GM18873 (cell line): Measurements from ENCODE around the gene PCDHA4.
"Not testable (repeated sequence)": the region's sequence is repeated elsewhere in the genome, so short reads cannot be mapped to it uniquely, and the experiment has no call there.

Experiments
- ATAC-seq: cut with Tn5 transposase; IDR thresholded peaks from one replicate; pipeline ENCODE4 v1.9.1; 2021; ENCODE audit warnings: mild to moderate bottlenecking, moderate library complexity, moderate number of reproducible peaks; ENCODE audit not compliant: unreplicated experiment, low FRiP score

PCDHA4 gene

GRCh38 chr5:140821375-140822280 lies 14.8 kb downstream of the PCDHA4 start, which contains the start of gene PCDHA5:
PCDHA5 (plus strand) TSS chr5:140821613.
- ATAC-seq, result no peak

- ATAC-seq, result no peak
These were observed 15.4 kb downstream of the PCDHA4 start for GRCh38 chr5:140822281-140822629.

GRCh38 chr5:140822969-140823368 lies 16.1 kb downstream of the PCDHA4 start:
- ATAC-seq, result not testable (repeated sequence)

DNA sequence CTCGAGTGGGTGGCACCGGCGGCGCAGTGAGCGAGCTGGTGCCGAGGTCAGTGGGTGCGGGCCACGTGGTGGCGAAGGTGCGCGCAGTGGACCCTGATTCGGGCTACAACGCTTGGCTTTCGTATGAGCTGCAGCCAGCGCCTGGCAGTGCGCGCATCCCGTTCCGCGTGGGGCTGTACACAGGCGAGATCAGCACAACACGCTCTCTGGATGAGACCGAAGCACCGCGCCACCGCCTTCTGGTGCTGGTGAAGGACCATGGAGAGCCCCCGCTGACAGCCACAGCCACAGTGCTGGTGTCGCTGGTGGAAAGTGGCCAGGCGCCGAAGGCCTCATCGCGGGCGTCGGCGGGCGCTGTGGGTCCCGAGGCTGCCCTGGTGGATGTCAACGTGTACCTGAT lies 16.6 kb downstream of the PCDHA4 start:
- ATAC-seq, result no peak

DNA sequence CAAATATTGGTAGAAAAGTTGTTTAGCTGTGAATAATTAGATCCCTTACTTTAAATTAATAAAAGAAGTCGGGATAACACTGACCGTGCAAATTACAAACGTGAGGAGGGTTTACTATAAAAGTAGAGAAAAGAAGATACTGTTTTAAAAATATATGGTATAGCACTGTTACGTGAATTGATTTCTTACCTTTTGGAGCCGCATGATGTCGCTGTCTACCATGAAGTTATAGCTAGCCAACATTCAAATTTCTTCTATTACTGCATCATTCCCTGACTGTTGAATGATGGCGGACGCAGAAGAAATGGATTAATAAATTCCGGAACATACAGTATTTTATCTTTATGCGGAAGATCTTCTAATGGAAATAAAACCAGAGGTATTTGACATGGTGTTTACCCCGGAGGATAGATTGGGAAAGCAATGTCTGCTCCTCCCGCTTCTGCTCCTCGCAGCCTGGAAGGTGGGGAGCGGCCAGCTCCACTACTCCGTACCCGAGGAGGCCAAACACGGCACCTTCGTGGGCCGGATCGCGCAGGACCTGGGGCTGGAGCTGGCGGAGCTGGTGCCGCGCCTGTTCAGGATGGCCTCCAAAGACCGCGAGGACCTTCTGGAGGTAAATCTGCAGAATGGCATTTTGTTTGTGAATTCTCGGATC lies 21.0 kb downstream of the PCDHA4 start, which contains the start of gene PCDHA6:
TSS of gene PCDHA6 (plus strand) at position 257 of the 658 bp plus-strand sequence. CDS start at position 389, 132 bp downstream.
- ATAC-seq, result no peak

DNA sequence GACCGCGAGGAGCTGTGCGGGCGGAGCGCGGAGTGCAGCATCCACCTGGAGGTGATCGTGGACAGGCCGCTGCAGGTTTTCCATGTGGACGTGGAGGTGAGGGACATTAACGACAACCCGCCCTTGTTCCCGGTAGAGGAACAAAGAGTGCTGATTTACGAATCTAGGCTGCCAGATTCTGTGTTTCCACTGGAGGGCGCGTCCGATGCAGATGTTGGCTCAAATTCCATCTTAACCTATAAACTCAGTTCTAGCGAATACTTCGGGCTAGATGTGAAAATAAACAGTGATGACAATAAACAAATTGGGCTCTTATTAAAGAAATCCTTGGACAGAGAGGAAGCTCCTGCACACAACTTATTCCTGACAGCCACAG lies 21.5 kb downstream of the PCDHA4 start:
- ATAC-seq, result no peak

GRCh38 chr5:140829511-140830501 lies 22.9 kb downstream of the PCDHA4 start:
- not testable (repeated sequence) for ATAC-seq

GRCh38 chr5:140833993-140834392 lies 27.1 kb downstream of the PCDHA4 start, which contains the start of gene PCDHA7:
PCDHA7 (plus strand) TSS chr5:140834269; CDS start chr5:140834384, 115 bp downstream.
- ATAC-seq, result no peak

DNA sequence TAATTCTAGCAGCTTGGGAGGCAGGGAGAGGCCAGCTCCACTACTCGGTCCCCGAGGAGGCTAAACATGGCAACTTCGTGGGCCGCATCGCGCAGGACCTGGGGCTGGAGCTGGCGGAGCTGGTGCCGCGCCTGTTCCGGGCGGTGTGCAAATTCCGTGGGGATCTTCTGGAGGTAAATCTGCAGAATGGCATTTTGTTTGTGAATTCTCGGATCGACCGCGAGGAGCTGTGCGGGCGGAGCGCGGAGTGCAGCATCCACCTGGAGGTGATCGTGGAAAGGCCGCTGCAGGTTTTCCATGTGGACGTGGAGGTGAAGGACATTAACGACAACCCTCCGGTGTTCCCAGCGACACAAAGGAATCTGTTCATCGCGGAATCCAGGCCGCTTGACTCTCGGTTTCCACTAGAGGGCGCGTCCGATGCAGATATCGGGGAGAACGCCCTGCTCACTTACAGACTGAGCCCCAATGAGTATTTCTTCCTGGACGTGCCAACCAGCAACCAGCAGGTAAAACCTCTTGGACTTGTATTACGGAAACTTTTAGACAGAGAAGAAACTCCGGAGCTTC lies 27.7 kb downstream of the PCDHA4 start:
- not testable (repeated sequence) for ATAC-seq

DNA sequence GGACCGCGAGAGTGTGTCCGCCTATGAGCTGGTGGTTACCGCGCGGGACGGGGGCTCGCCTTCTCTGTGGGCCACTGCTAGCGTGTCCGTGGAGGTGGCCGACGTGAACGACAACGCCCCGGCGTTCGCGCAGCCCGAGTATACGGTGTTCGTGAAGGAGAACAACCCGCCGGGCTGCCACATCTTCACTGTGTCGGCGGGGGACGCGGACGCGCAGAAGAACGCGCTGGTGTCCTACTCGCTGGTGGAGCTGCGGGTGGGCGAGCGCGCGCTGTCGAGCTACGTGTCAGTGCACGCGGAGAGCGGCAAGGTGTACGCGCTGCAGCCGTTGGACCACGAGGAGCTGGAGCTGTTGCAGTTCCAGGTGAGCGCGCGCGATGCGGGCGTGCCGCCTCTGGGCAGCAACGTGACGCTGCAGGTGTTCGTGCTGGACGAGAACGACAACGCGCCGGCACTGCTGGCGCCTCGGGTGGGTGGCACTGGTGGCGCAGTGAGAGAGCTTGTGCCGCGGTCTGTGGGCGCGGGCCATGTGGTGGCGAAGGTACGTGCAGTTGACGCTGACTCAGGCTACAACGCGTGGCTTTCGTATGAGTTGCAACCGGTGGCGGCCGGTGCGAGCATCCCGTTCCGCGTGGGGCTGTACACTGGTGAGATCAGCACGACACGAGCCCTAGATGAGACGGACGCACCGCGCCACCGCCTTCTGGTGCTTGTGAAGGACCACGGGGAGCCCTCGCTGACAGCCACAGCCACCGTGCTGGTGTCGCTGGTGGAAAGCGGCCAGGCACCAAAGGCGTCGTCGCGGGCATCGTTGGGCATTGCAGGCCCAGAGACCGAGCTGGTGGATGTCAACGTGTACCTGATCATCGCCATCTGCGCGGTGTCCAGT lies 29.0 kb downstream of the PCDHA4 start:
- ATAC-seq, result no peak

DNA sequence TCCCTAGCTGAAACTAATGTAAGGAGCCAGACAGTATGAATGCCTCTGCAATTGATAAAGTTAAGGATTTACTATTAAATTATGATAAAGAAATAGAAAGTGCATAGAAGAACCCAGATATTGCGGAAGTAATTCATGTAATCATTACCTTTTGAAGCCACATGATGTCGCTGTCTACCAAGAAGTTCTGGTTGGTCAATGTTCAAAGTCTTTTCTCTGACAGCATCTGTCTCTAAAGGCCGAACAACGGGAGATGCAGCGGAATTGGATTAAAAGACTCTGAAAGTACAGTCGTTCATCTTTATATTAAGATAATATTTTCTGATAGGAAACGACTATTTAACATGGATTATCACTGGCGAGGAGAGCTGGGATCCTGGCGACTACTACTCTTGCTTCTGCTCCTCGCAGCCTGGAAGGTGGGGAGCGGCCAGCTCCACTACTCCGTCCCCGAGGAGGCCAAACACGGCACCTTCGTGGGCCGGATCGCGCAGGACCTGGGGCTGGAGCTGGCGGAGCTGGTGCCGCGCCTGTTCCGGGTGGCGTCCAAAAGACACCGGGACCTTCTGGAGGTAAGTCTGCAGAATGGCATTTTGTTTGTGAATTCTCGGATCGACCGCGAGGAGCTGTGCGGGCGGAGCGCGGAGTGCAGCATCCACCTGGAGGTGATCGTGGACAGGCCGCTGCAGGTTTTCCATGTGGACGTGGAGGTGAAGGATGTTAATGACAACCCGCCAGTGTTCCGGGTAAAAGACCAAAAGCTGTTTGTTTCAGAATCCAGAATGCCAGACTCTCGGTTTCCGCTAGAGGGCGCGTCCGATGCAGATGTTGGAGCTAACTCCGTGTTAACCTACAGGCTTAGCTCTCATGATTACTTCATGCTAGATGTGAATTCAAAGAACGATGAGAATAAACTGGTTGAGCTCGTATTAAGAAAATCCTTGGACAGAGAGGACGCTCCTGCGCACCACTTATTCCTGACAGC lies 34.4 kb downstream of the PCDHA4 start, which contains the start of gene PCDHA8:
TSS of gene PCDHA8 (plus strand) at position 210 of the 985 bp plus-strand sequence. CDS start at position 345, 135 bp downstream.
- no peak for ATAC-seq

DNA sequence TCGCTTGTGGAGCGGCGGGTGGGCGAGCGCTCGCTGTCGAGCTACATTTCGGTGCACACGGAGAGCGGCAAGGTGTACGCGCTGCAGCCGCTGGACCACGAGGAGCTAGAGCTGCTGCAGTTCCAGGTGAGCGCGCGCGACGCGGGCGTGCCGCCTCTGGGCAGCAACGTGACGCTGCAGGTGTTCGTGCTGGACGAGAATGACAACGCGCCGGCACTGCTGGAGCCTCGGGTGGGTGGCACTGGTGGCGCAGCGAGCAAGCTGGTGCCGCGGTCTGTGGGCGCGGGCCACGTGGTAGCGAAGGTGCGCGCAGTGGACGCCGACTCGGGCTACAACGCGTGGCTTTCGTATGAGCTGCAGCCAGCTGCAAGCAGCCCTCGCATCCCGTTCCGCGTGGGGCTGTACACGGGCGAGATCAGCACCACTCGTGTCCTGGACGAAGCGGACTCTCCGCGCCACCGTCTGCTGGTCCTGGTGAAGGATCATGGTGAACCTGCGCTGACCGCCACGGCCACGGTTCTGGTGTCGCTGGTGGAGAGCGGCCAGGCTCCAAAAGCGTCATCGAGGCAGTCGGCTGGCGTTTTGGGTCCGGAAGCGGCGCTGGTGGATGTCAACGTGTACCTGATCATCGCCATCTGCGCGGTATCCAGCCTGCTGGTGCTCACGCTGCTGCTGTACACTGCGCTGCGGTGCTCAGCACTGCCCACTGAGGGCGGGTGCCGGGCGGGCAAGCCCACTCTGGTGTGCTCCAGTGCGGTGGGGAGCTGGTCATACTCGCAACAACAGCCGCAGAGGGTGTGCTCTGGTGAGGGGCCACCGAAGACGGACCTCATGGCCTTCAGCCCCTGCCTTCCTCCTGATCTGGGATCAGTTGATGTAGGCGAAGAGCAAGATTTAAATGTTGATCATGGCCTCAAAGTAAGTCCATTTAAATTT lies 36.2 kb downstream of the PCDHA4 start:
- ATAC-seq, result no peak

GRCh38 chr5:140848139-140849102 lies 41.6 kb downstream of the PCDHA4 start, which contains the start of gene PCDHA9:
PCDHA9 (plus strand) TSS chr5:140848382; CDS start chr5:140848496, 114 bp downstream.
- ATAC-seq, result not testable (repeated sequence)

DNA sequence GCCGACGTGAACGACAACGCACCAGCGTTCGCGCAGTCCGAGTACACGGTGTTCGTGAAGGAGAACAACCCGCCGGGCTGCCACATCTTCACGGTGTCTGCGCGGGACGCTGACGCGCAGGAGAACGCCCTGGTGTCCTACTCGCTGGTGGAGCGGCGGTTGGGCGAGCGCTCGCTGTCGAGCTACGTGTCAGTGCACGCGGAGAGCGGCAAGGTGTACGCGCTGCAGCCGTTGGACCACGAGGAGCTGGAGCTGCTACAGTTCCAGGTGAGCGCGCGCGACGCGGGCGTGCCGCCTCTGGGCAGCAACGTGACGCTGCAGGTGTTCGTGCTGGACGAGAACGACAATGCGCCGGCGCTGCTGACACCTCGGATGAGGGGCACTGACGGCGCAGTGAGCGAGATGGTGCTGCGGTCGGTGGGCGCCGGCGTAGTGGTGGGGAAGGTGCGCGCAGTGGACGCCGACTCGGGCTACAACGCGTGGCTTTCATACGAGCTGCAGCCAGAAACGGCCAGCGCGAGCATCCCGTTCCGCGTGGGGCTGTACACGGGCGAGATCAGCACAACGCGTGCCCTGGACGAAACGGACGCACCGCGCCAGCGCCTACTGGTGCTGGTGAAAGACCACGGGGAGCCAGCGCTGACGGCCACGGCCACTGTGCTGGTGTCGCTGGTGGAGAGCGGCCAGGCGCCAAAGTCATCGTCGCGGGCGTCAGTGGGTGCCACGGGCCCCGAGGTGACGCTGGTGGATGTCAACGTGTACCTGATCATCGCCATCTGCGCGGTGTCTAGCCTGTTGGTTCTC lies 43.2 kb downstream of the PCDHA4 start:
- not testable (repeated sequence) for ATAC-seq
